RCC 7860 (cell line): Measurements from ENCODE around the gene NR6A1.

Experiments
- DNase-seq: peaks from one replicate; pipeline ENCODE4 v3.0.0-alpha.2; 2015; ENCODE audit warnings: low spot score
- FAIRE-seq: peaks from 2 replicates; lab custom pipeline; 2012; peaks lifted over from hg19 to GRCh38; lab: Jason Lieb, UNC

The NR6A1 gene

GRCh38 chr9:124497441-124497840 lies 273.7 kb downstream of the NR6A1 start:
- FAIRE-seq: no peak

GRCh38 chr9:124496463-124496862 lies 274.6 kb downstream of the NR6A1 start:
- no peak for DNase-seq
- FAIRE-seq: no peak

More at GRCh38 chr9:124497441-124497840, 273.7 kb downstream of the NR6A1 start:
- no peak for DNase-seq

DNA sequence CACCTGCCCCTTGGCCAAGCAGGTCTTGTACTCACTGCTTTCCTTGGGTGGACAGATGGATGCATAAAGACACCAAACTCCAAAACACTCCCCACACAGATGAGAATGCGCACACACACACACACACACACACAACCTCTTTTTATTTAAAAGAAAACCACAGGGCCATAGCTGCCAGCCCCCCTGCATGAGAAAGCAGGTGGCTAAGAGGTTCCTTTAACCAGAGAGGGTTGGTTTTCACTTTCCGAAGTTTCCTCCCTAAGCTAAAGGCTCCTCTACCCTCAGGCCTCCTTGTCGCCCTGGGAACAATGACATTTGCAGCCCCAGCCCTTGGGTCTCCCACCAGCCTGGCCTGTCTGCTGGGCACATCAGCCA lies 275.0 kb downstream of the NR6A1 start:
- DNase-seq (no peak), FAIRE-seq (no peak)

- no peak for FAIRE-seq
- DNase-seq: no peak
Measured at GRCh38 chr9:124495126-124496074, 275.7 kb downstream of the NR6A1 start.

- no peak for DNase-seq
- no peak for FAIRE-seq
Measured at GRCh38 chr9:124493794-124494479, 277.2 kb downstream of the NR6A1 start.

- FAIRE-seq: no peak
- DNase-seq: no peak
Measured at GRCh38 chr9:124493218-124493617, 277.9 kb downstream of the NR6A1 start.

DNA sequence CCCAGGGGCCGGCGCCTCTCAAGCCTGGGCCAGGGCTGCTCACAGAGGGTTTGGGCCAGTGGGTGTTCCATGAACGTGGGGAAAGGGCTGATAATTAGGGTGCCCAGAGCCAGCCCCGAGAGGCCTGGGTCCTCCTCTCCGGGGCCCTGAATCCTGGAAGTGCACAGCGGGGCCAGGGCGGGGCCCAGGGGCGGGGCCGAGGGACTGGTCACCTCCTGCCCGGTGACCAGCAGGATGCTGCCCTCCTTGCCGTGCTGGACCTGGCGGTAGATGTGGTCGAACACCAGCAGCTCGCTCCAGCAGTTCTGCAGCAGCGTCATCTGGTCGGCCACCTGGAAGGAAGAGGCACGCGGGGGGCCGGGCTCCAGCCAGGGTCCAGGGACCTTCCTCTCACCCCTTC lies 278.3 kb downstream of the NR6A1 start:
- FAIRE-seq (no peak), DNase-seq (no peak)

DNA sequence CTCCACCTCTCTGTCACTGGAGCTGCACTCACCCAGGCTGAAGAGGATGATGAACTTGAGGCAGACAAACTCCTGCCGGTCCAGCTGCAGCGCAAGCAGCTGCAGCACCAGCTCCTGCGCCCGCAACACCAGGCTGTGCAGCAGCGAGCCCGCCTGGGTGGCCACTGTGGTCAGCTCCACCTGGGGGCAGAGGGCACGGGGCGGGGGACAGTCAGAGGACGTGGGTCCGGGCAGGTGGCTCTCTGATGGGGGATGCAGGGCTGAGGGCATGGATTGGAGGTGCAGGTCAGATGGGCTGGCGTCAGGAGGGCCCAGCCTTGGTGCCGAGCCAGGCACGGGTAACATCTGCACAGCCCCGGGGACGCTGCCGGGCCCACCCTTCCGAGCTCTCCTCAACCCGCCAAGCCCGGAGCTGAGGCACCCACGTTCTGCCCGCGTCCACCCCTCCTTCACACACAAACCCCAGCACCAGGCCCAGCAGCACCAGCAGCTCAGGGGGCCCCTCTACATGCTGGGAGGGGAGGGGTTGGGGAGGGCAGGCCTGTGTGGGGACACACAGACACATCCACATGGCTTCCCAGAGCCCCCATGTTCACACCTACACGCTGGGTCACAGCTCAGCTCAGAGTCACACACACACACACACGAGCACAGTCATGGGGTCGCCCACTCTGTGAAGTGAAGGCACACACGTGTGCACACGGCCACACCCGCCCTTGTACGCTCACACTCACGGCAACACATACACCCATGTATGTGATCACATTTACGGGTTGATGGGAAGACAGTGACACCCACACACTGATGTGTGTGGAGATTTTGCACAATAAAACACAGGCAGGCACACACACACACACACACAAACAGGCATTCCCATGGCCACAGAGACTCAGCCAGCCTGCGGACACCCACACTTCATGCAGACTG lies 279.8 kb downstream of the NR6A1 start:
- FAIRE-seq (no peak), DNase-seq (no peak)

DNA sequence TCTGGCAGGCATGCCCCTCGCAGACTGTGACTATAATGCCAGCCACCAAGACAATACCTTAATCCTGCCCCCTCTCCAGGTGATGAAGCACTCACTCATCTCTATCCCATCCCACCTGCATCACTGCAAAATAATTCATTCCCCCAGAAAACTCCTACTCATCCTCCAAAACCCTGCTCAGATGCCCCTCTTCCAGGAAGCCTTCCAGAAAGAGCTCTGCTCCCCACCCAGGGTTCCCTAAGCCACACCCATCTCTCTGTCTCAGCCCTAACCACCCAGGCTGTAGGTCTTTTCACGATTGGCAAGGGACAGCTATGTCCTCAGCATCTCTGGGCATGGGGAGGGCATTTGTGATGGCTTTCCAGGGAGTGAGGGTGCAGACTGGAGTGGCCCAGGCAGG lies 281.1 kb downstream of the NR6A1 start:
- DNase-seq: no peak
- no peak for FAIRE-seq

DNA sequence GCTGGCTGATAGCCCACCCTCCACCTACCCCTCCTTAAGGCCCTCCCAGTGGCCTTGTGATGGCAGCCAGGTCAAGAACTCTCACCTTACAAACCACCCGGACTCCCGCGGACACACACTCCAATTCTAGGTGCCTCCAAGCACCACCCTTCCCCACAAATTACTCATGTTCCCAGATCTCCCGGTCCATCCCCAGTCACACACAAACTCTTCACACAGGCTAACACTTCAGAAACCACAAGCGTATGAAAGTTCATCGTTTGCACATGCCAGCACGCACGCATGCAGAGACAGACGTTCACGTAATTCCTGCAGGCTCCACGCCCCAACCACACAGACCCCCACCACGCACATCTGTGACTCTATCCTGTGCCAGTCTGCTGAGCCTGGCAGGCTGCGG lies 281.9 kb downstream of the NR6A1 start:
- no peak for FAIRE-seq
- DNase-seq: no peak

GRCh38 chr9:124488641-124489210 lies 282.4 kb downstream of the NR6A1 start:
- FAIRE-seq (no peak), DNase-seq (no peak)

- FAIRE-seq: no peak
- DNase-seq: no peak
Measured at GRCh38 chr9:124487260-124488182, 283.6 kb downstream of the NR6A1 start.

DNA sequence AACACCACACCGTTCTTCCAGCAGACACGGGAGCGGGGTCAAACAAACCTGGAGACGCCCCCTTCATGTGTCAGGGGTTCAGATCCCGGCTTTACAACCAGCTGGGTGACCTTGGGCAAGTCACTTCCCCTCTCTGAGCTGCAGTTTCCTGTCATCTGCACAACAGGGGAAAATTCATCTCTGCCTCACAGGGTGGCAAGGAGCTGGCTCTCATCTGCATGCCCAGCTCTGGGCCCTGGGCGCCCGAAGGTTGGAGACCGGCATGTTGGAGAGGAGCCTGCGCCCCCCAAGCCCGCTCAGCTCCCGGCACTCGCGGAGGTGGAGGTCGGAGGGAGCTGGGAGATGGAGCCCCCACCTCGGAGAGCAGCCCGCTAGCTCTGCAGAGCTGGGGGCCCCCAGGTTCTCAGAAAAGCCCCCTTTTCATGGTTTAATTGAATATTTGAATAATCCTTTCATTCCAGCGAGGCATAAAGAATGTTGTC lies 284.3 kb downstream of the NR6A1 start:
- no peak for FAIRE-seq
- DNase-seq: no peak

DNA sequence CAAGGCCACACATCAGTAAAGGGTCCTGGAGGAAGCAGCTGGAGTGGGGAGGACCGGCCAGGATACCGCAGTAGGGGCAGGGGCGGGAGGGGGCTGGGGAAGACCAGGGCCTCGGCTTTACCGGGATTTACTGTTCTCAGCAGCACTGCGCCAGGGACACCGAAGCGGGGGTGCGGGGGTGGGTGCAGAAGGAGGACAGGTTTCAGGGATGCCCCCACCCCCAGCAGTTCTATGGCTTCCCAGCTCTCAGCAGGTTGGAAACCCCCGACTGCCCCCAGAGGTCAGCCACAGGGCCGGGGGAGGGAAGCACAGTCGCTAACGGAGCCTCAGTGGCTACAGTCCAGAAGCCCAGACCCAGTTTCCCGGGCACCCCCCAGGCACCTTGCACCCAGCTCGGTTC lies 285.2 kb downstream of the NR6A1 start:
- DNase-seq (no peak), FAIRE-seq (no peak)

DNA sequence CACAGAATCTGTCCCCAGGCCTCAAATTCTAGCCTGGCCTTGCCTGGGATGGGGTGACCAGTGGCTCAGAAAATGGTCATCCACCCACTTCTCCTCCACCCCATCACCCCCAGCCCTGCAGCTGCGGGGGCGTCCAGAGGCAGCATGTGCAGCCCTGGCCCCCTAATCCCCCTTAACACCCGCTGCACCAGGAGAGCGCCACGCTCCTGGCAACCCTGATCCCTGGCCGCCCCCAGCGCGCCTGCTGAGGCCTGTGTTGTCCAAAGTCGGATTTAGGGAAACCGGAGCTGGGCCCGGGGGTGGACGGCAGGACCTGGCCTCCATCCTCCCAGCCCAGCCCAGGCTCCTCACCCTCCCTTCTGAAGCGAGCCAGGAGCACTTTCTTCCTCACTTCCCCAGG lies 285.9 kb downstream of the NR6A1 start:
- FAIRE-seq: no peak
- DNase-seq: no peak

GRCh38 chr9:124483481-124483880 lies 287.6 kb downstream of the NR6A1 start:
- no peak for FAIRE-seq
- no peak for DNase-seq

- FAIRE-seq (no peak), DNase-seq (no peak)
Measured at GRCh38 chr9:124482431-124483031, 288.6 kb downstream of the NR6A1 start.

GRCh38 chr9:124481115-124481514 lies 290.0 kb downstream of the NR6A1 start:
- DNase-seq (no peak), FAIRE-seq (no peak)

DNA sequence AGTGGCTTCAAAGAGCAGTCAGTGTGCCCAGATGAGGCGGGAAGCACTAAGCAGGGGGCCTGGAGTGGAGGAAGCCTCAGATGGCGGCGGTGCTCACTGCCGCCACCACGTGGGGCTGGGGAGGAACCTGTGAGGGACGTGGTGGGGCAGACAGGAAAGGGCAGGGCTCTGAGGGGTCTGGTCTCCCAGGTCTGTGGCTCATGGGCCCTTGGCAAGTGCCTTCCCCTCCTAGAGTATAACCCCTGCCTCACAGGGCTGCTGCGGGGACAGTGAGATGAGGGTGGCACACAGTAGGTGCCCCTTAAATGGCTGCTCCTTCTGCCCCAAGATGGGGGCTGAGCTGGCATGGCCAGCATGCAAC lies 290.5 kb downstream of the NR6A1 start:
- FAIRE-seq (no peak), DNase-seq (no peak)
